Astrocyte (in vitro differentiated cells and primary cell): ENCODE data around the gene SPAG9.

Experiments used
- EZH2 ChIP-seq: IDR thresholded peaks from 2 replicates; pipeline ENCODE4 v1.6.1; 2012; ENCODE audit warnings: mild to moderate bottlenecking, low read length, inconsistent platforms; ENCODE audit not compliant: insufficient read depth
- TF ChIP-seq, protein P1 (sequence below): IDR thresholded peaks from 2 replicates; pipeline ENCODE4 v1.5.1; 2011; ENCODE audit warnings: low read depth, mild to moderate bottlenecking, inconsistent platforms, low read length, moderate library complexity; ENCODE audit not compliant: insufficient read depth

DNA sequence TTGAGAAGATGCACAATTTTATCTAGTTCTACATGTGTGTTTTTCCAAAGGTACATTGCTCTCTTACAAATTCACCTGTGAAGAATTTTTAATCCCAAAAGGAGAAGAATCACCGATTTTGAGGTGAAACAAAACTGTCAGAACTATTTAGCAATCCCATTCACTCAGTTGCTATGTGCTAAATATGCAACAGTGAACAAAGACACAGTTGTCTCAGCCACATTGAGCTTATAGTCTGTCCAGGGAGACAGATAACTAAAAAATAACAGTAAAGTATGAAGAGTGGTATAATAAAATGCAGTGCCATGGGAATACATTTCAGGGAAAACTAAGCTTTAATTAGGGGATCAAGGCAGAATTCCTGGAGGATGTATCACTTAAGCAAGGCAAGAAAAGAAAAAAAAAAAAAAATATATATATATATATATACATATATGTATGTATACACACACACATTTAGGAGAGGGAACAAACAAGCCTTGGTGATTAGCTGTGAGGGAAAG lies 110.4 kb downstream of the SPAG9 start:
- TF ChIP-seq, protein P1, sequence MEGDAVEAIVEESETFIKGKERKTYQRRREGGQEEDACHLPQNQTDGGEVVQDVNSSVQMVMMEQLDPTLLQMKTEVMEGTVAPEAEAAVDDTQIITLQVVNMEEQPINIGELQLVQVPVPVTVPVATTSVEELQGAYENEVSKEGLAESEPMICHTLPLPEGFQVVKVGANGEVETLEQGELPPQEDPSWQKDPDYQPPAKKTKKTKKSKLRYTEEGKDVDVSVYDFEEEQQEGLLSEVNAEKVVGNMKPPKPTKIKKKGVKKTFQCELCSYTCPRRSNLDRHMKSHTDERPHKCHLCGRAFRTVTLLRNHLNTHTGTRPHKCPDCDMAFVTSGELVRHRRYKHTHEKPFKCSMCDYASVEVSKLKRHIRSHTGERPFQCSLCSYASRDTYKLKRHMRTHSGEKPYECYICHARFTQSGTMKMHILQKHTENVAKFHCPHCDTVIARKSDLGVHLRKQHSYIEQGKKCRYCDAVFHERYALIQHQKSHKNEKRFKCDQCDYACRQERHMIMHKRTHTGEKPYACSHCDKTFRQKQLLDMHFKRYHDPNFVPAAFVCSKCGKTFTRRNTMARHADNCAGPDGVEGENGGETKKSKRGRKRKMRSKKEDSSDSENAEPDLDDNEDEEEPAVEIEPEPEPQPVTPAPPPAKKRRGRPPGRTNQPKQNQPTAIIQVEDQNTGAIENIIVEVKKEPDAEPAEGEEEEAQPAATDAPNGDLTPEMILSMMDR: no peak
- no peak for TF ChIP-seq EZH2
